ENCODE results near the gene SH3PXD2A.

SH3PXD2A gene

GRCh38 chr10:103838862-103839518 is 16.4 kb downstream of the SH3PXD2A start:
- TF ChIP-seq GATA3 (IDR thresholded peaks at IDR 0.05; ENCODE audit: low read depth, low read length) (no peak), GATA2 (IDR thresholded peaks at IDR 0.05; ENCODE audit: low read depth, low read length) (no peak)

DNA sequence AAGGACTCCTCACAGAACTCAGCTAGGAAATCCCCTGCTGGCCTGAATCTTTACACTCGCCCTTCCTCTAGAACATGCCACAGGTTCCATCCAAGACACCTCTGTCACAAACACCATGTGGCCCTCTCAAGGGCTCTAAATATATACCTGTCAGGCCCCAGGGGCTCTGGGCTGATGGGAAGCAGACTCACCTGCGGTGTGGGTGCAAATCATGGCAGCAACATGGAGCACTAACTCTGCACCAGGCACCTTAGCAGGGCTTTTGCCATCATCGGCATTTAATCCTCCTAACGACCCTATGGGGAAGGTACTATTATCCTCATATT is 17.3 kb downstream of the SH3PXD2A start:
- TF ChIP-seq GATA2 (IDR thresholded peaks at IDR 0.05; ENCODE audit: low read depth, low read length) (no peak), GATA3 (IDR thresholded peaks at IDR 0.05; ENCODE audit: low read depth, low read length) (no peak)

GRCh38 chr10:103837370-103838069 is 17.9 kb downstream of the SH3PXD2A start:
- TF ChIP-seq GATA3 (IDR thresholded peaks at IDR 0.05; ENCODE audit: low read depth, low read length): no peak
- TF ChIP-seq GATA2 (IDR thresholded peaks at IDR 0.05; ENCODE audit: low read depth, low read length): no peak

- TF ChIP-seq GATA3 (IDR thresholded peaks at IDR 0.05; ENCODE audit: low read depth, low read length): no peak
- no peak for TF ChIP-seq GATA2 (IDR thresholded peaks at IDR 0.05; ENCODE audit: low read depth, low read length)
These were observed 18.5 kb downstream of the SH3PXD2A start for GRCh38 chr10:103836861-103837260.

- no peak for TF ChIP-seq GATA3 (IDR thresholded peaks at IDR 0.05; ENCODE audit: low read depth, low read length)
- TF ChIP-seq GATA2 (IDR thresholded peaks at IDR 0.05; ENCODE audit: low read depth, low read length): no peak
These were observed 19.1 kb downstream of the SH3PXD2A start for GRCh38 chr10:103836273-103836672.

DNA sequence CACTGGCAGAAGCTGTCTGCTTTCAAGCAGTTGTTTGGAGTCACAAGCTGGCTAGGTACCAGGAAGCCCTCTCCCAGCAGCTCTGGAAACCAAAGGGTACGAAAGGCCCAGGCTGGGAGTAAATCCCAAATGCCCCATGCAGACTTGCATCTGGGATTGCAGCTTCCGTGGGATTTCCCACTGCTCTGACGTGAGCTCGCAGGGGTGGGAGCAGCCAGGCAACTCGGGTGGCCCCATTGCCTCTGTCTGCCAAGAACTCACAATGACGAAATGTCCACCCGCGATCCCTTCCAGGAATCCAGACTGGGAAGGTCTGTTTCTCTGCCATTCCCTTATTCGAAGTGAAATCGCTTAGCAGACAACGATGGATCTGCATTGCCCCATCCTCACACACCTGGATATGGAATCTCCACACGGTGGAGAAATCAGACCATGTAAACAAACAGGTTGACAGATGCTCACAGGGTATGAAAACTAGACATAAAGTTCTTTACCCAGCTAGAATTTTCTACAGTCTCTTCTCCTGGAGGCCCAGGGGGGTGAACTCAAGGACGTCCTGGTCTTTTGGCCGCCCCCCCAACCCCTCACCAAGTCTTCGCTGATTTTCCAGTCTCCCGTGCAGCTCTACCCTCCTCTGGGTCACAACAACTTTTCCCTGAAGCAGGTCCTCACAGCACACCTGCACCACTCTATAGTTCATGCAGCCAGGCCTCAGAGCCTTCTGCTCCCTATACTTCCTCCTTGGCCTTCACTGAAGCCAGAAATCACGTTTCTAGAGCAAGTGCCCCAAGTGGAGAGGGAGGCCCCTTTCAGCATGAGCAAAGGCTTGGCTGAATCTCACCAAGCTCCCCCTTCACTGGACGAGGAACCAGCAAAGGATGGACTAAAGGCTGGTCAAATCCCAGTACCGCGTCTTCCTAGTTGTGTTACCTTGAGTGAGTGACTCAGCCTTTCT is 20.0 kb downstream of the SH3PXD2A start:
- TF ChIP-seq GATA2 (IDR thresholded peaks at IDR 0.05; ENCODE audit: low read depth, low read length): no peak
- no peak for TF ChIP-seq GATA3 (IDR thresholded peaks at IDR 0.05; ENCODE audit: low read depth, low read length)

DNA sequence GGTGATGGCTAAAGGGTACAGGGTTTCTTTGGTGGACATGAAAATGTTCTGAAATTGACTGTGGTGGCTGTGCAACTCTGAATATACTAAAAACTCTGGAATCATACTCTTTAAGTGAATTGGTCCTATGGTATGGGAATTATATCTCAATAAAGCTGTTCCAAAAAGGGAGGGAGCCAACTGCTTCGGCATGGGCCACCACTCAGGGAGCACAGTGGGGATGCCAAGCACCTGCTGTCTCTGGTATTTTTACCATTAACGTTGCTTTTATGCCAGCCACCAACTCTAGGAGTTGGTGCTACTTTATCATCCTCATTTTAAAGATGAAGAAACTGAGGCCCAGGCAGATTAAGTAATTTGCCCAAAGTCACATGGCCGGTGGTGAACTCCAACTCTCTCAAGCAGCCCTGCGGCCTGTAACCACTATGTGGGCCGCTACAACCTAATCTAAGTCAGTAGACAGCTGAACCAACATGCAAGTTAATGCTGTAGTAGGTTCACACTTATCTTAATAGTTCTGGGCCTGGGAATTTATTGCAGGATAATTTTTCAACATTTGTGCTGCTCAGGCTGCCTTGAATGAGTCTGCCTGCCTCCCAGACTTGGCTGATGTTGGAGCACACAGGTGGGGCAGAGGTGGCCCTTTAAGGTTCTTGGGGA is 20.8 kb downstream of the SH3PXD2A start:
- TF ChIP-seq GATA3 (IDR thresholded peaks at IDR 0.05; ENCODE audit: low read depth, low read length): no peak
- no peak for TF ChIP-seq GATA2 (IDR thresholded peaks at IDR 0.05; ENCODE audit: low read depth, low read length)

GRCh38 chr10:103833731-103834365 is 21.5 kb downstream of the SH3PXD2A start:
- TF ChIP-seq GATA2 (IDR thresholded peaks at IDR 0.05; ENCODE audit: low read depth, low read length) (no peak), GATA3 (IDR thresholded peaks at IDR 0.05; ENCODE audit: low read depth, low read length) (no peak)

GRCh38 chr10:103832806-103833205 is 22.6 kb downstream of the SH3PXD2A start:
- TF ChIP-seq GATA2 (IDR thresholded peaks at IDR 0.05; ENCODE audit: low read depth, low read length) (no peak), GATA3 (IDR thresholded peaks at IDR 0.05; ENCODE audit: low read depth, low read length) (no peak)

DNA sequence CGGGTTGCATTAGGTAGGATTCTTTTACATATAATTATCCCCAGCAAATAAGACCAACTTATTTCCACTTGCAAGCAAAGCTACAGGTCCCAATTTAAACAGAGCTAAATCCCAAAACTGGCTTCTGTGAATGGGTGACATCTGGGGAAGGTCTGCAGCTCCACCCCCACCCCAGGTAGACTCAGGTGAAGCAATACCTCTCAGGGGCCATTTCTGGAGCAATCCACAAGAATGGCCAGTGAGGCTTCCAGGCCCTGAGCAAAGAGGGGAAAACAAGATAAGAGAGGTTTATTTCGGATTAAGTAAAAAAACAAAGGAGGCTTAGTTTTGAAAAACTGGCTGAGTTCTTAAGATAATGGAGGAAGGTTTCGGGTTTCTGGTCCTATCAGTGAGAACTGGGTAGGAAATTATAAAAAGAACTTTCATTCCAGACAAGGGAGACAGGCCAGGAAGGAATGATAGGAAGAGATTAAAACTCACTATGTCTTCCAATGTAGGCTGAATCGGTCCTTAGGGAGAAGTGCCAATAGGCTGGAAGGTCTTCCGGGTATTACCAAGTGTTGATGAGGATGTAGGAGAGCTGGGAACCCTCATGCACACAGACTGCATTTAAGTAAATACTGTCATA is 25.4 kb downstream of the SH3PXD2A start:
- no peak for TF ChIP-seq GATA2 (IDR thresholded peaks at IDR 0.05; ENCODE audit: low read depth, low read length)
- TF ChIP-seq GATA3 (IDR thresholded peaks at IDR 0.05; ENCODE audit: low read depth, low read length): no peak

- TF ChIP-seq GATA2 (IDR thresholded peaks at IDR 0.05; ENCODE audit: low read depth, low read length) (no peak), GATA3 (IDR thresholded peaks at IDR 0.05; ENCODE audit: low read depth, low read length) (no peak)
These were observed 26.1 kb downstream of the SH3PXD2A start for GRCh38 chr10:103829278-103829677.

GRCh38 chr10:103828587-103829197 is 26.7 kb downstream of the SH3PXD2A start:
- no peak for TF ChIP-seq GATA3 (IDR thresholded peaks at IDR 0.05; ENCODE audit: low read depth, low read length)
- no peak for TF ChIP-seq GATA2 (IDR thresholded peaks at IDR 0.05; ENCODE audit: low read depth, low read length)

- TF ChIP-seq GATA2 (IDR thresholded peaks at IDR 0.05; ENCODE audit: low read depth, low read length): no peak
- TF ChIP-seq GATA3 (IDR thresholded peaks at IDR 0.05; ENCODE audit: low read depth, low read length): no peak
These were observed 27.3 kb downstream of the SH3PXD2A start for GRCh38 chr10:103828107-103828506.

Data from SH-SY5Y (cell line).